GM18519 (cell line): ENCODE results near the gene RANBP1.

Experiments
- ATAC-seq: cut with Tn5 transposase; IDR thresholded peaks from one replicate; pipeline ENCODE4 v1.9.1; 2021; ENCODE audit warnings: mild to moderate bottlenecking, moderate library complexity; ENCODE audit not compliant: unreplicated experiment, low FRiP score

Gene RANBP1

DNA sequence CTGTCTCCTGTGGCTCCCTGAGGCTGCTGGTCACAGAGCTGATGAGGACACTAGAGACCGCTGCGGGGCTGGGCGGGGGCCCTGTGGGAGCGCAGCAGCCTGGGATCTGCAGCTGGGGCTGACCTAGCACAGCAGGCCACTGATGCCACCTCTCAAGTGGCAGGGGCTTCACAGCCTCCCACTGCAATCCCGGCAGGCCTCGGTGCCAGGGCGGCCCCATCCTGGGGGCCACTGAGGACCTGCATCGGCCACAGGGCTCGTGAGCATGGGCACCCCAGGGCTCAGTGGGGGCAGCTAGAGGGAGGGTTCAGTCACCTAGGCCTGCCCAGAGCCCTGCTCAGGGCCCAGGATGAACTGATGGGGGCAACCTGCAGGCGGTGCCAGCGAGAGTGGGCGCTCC is 49.5 kb downstream of the RANBP1 start:
- no peak for ATAC-seq

DNA sequence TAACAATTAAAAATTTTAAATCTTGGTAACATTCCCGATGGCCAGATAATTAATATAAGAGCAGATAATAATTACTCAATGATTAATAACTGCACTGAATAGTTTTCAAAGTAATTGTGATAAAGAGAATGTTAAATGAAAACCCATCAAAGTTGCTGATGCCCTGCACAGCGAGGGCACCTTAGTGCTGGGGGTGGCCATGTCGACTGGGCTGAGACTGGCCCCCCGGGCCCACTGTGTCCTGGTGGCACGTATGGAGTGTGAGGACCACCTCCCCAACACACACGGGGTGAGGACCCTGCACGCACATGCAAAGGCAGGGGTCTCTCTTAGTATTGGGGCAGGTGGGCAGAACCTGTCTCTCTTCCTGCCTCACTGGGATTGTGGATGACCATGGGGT is 50.0 kb downstream of the RANBP1 start:
- no peak for ATAC-seq

DNA sequence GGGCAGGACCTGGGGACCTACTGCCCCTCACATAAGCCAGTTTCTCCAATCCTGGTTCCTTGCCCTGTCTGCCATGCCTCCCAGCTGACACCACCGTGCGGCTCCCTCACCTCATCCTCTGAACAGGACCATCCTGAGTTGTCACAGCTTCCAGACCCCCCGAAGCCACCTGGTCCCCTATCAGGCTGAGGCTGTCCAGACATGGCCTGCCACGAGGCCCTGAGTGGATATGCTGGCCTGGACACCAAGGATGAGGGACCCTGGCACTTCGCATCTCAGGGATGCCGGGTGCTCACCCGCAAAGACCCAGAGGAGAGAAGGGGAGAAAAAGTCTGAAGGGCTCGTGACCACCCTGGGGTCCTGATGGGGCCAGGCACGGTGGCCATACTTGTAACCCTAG is 50.8 kb downstream of the RANBP1 start:
- no peak for ATAC-seq

GRCh38 chr22:20167643-20168322 is 51.9 kb downstream of the RANBP1 start:
- no peak for ATAC-seq

DNA sequence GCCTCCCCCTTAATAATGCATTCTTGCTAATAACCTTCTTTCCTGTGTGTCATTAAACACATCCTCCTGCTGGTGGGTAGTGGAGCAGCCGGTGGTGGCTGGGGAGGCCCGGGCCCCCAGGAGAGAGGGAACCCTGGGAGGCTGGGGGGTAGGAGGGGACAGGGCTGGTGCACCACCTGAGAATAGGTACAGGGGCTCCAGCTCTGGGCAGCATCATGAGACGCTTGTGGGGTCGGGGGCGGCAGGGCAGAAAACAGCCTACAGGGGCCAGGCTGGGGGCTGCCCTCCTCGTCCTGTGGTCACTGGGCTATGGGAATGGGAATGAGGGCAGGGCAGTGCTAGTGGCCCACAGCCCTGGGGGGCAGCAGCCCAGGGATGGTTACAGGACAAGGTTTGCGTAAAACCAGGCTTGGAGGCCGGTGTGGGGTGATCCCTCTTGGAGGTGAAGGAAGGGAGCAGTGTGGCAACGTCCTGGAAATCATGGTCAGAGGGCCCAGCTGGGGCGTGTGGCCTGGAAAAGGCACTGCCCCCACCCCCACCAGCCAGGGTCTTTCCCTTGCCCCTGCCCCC is 53.4 kb downstream of the RANBP1 start:
- ATAC-seq: no peak

DNA sequence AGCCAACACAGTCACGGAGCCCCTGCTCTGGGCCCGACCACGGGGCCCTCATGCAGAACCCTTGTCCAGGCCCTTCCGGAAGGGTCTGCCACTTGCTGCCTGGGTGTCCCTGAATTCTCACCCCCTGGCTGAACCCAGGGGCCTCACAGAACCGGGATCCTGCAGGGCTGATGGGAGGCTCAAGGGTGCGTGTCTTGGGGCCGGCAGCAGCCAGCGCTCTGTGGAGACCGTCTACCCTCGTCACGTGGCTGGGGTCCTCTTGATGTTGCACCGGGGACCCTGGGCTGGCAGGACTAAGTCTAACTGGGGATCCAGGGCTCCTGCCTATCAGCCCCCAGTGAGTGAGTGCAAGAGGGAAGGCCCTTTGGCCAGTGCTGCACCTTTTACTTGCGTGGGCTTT is 54.3 kb downstream of the RANBP1 start:
- ATAC-seq: no peak

- ATAC-seq: no peak
Observed at GRCh38 chr22:20171288-20172140, 55.6 kb downstream of the RANBP1 start.

- no peak for ATAC-seq
Observed at GRCh38 chr22:20172141-20172613, 56.3 kb downstream of the RANBP1 start.

GRCh38 chr22:20173246-20173645 is 57.3 kb downstream of the RANBP1 start:
- ATAC-seq: no peak

DNA sequence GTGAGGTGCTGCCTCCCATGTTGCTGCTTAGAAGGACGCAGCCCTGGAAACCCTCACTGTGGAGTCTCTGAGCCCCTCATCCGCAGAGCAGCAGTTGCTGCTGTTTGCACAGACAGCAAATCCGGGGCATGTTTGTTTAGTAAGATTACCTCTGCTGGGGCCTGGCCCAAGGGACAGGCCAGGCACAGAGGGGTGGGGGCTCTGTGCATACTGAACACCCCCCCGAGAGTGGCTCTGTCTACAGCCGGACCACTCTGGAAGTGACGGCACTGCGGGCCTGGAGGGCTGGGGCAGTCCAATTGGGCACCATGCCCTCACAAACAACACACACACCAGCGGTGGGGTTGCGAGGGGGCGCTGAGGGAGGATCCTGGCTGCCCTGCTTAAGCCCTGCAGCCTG is 57.9 kb downstream of the RANBP1 start:
- no peak for ATAC-seq

DNA sequence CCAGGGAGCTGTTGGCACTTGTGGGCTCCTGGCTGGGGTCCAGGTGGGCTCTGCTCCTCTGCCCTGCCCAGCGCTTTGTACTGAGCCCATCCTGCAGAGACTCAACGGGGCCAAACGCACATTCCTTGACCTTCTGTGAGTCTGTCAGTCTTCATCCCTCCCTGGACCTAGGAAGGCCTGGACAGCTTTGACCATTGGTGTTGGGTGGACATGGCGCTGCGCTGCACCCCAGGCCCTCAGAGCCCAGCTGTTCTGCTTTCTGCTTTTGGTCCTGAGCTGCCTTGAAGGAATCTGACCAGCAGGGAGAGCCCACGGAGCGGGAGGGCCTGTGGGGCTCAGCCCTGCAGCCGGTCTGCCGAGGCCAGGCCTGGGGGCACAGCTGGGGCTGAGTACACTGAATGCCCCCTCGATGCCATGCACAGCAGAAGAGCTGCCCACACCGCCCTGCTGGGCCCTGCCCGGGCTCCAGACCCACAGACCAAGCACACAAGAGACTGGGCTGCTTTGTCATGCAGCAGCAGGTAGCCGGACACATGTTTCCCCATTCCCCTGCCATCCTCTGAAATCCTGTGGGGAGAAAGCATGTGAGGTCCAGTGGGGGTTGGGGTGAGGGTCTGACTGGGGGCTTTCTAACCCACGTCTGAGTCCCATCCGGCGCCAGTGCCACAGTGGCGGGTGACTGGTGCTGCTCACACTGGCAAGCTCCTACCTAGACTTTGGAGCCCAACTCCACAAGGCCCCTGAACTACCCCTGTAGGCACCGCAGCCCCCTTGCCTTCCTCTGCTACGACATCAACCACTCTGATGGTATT is 59.1 kb downstream of the RANBP1 start:
- ATAC-seq: no peak

- no peak for ATAC-seq
Observed at GRCh38 chr22:20175597-20175900, 59.6 kb downstream of the RANBP1 start.

DNA sequence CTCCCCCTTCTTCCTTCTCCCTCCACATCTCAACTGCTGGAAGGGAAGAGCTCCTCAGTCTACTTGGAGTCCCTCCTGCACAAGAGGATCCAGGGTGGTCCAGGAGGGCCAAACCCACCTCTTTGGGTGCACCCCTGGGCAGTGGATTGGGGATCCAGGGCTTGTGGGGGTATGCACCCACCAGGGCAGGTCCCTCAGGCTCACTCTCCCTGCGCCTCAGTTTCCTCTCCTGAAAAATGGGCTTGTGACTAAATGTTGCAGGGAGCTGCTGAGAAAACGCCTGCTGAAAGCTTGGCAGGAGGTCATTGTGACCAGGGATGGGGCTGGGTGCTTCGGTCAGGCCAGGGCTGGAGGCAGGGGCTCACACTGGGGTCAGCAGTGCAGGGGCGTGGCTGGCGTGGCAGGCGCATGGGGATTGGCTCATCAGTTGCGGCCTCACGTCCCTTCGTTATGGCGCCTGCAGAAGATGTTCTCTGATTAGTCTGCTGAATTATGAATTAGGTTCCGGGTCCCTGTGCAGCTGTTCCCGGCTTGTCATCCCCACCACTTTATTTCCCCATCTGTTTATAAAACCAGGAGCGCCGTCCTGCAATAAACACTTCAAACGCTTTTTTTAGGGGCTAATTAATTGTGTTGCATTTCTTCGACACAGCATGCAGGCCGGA is 60.6 kb downstream of the RANBP1 start:
- ATAC-seq: no peak
